ENCODE results near the gene FILIP1L.

Gene FILIP1L

DNA sequence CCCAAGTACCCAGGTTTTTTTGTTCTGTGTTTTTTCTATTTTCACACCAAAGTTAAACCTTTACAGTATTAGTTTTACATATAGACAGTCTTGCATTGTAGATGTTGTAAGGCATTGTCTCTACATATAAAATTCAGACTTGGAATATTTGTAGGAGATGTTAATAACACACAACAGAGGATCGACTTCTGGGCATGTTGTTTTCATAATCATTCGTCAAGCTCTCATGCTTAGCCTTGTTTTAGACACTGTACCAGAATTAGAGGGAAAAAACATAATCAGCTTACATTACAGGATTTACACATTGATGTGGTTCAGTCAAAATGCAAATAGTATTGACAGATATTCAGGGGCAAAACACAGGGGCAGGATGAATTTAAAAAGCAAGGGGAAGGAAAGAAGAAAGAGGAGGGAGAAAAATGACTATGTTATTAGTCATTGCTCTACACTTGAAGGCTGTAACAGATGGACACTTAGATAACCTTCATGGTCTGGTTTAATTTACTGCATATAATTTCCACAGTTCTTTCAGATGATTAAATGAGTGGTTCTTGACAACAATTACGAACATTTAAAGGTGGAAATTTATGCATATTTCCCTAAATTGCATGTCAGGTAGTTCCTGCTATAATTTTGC, 289.2 kb downstream of the FILIP1L start:
- no peak for DNase-seq

DNA sequence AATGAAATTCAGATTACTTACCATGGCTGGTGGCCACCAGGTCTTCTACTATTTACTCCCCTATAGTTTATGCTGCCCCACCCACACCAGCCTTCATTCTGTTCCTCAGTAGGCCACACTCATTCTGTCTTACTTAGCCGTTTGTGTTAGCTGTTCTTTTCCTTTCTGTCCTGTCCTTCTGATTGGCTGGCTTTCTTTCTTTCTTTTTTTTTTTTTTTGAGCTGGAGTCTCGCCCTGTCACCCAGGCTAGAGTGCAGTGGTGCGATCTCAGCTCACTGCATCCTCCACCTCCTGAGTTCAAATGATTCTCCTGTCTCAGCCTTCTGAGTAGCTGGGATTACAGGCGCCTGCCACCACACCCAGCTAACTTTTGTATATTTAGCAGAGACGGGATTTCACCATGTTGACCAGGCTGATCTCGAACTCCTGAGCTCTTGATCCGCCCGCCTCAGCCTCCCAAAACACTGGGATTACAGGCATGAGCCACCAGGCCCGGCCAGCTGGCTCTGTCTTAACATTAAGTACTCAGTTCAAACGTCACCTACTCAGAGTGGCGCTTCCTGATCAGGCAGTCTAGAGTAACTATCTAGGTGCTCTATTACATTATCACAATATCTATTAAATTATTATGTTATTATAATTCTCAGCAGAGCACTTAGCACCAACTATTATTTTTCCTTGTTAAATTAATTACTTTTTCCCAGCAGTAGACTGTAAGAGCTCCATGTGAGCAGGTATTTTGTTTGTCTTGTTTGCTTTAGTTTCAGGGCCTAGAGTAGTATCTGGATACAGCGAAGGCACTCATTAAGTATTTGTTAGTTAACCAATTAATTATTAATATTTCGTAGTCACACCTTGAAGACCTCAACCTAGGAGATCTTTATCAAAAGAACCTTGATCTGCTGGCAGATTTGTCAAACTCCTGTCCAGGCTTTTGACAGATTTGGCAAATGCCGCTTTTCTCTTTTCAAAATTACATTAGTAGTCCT, 290.3 kb downstream of the FILIP1L start:
- DNase-seq: no peak

DNA sequence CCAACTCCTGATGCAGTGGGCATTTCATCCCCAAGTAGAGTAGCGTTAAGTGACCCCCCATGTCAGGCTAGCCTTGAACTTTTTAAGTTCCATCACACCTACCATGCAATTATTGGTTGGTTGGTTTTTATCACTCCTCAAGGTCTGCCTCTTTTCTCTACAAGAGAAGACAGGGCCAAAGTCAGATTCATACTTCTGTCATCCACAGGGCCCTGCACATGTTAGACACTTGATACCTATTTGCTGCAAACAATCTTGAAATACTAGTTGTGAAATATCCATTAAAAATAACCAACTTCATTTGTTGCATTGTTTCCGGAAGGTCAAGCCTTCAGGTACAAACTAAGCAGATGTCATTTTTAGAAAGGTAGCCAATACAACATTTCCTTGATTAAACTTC, 295.5 kb downstream of the FILIP1L start:
- DNase-seq: no peak

DNA sequence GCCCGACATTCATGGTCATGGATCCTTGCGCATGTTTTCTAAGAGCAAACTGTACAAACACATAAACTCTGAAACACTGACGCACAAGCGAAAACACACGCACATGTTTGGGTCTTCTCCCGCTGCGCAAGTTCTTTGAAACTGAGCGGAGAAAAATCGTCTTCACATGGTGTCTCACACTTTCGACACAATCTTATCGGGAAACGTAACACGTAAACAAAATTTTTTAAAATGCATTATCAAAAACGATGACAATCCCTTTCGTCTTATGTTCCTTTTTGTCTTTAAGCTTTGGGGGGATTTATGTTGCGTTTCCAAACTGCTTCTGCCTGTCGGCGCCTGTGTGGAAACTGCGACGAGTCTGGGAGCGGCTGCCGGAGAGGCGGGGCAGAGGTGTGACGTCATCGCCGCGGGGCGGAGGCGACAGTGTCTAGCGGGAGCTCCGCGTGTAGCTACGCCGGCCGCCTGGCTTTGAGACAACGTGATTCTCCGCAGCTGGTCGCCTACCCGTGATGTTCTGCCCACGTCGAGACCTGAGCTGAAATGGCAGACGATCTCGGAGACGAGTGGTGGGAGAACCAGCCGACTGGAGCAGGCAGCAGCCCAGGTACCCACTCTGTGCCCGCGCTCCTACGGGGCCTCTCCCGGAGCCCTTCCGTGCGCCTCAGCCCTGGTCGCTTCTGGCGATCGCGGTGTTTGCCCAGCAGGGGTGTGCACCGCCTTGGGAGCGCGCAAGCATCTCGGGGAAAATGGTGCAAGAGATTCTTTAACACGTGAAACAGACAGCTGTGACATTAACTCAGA, 296.7 kb downstream of the FILIP1L start, which contains the start of gene CMSS1:
Gene CMSS1, plus strand, starts transcription at position 426 of the 804 bp plus-strand sequence.
- DNase-seq: peak; percentile 85

DNA sequence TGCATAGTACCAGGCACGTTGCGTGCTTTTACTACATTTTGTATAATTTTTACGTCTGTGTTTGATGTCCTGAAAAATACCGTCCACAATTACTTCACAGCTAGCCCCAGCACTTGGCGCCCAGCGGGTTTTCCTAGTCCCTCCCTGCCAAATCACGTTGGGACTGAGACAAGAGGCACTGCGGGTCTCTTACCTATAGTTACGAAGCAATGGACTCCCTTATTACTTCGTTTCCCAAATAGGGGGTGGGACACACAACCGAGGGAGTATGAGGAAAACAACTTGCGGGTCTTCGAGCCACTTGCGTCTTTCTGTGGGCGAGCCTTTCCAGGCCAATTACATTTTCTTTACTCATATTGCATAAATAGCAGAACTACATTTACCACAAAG, 297.3 kb downstream of the FILIP1L start:
- no peak for DNase-seq

DNA sequence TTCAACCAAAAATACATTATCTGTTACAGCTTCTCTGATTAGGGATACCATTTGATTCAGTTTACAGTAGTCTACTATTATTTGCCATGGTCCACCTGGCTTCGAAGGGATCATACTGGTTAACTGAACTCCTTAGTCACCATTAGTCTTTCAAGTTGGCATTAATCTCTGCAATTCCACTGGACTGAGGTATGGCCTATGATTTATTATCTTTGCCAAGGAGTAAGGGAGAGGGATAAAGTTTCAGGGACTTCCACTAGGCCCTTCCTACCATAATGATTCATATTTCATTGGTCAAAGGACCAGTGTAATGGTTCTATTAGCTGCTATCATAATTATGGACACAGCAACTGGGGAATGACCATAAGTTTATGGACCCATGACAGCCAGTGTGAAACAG, 303.9 kb downstream of the FILIP1L start:
- DNase-seq: no peak

DNA sequence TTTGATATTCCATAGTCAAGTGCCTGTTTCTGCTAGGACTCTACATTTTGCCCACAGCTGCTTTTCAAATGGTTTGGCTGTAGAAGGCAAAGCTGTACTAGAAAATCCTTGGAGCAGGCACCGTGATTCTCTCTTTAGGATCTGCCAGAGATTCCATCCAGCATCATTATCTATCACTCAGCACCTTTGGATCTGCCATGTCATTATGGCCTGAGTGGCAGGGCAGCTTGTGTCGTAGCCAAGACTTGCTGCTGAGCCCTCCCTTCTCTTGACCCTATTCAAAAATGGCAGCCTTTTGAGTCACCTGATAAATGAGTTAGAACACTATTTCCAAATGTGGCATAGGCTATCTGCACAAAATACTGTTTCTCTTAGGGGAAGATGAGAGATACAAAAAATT, 304.7 kb downstream of the FILIP1L start:
- DNase-seq: no peak

DNA sequence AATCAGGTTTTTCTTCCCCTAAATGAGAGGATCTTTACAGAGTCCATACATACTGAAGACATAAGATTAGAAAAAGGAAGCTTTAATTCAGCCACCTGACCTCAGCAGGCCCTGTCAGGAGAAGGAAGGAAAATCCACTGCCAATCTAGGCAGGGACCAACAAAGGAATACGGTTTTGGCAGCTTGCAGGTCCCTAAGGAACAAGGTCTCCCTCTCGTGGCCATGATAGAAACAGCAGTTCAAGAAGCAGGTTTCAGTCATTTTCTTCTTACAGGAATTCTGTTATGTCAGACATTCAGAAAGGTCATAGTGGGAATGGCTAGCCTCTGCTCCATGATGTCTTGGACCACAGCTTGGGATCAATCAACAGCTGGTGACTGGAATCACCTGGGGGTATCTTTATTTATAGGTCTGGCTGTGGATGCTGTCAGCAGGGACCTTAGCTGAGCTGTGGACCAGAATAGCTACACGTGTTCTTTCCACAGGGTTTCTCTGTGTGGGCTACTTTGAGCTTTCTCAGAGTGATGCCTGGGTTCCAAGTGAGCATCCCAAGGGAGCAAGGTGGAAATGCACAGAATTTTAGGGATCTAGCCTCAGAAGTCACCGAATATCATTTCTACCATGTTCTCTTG, 306.0 kb downstream of the FILIP1L start:
- DNase-seq: peak; percentile 9

DNA sequence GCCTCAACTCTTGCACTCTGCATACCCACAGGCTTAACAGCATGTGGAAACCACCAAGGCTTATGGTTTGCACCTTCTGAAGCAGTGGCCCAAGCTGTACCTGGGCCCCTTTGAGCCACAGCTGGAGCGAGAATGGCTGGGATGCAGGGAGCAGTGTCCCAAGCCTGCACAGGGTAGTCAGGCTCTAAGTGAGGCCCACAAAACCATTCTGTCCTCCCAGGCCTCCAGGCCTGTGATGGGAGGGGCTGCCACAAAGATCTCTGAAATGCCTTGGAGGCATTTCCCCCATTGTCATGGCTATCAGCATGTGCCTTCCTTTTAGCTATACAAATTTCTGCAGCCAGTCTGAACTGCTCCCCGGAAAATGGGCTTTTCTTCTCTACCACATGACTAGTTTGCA, 309.1 kb downstream of the FILIP1L start:
- DNase-seq: no peak

DNA sequence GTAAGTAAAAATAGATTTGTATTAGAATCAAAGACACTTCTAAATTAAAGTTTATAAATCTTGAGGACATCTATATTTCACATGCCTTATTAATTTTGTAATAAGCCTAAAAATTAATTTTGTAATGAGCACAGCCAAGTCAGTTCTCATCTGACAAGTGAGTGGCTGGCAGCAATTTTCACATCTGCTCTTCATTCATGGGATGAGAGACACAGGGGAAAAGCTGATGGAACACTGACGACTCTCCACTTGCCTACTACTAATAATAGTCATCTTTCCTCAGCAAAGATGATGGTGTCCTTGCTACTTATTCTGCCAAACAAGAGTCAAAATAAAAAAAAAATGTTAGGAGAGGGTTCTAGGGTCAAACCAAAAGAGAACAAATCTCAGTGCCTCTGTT, 311.0 kb downstream of the FILIP1L start:
- DNase-seq: no peak

DNA sequence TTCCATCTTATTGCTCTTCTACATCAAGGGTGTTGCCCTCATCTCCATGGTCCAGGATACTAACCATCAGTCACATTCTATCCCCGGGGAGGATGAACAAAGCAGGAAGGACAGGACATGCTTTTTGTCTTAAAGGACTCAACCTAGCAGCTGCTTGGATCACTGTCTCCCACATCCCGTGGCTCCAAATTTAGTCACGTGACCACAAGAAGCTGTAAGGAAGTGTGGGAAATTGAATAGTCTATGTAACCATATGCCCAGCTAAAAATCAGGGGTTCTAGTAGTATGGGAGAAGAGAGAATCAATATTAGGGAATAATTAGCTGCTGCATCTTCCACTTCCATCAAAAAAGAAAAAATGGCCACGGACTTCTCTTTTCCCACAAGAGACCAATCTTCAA, 314.9 kb downstream of the FILIP1L start:
- DNase-seq: no peak

DNA sequence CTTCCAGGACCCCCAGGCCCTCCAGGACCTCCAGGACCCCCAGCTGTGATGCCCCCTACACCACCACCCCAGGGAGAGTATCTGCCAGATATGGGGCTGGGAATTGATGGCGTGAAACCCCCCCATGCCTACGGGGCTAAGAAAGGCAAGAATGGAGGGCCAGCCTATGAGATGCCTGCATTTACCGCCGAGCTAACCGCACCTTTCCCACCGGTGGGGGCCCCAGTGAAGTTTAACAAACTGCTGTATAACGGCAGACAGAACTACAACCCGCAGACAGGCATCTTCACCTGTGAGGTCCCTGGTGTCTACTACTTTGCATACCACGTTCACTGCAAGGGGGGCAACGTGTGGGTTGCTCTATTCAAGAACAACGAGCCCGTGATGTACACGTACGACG, 318.7 kb downstream of the FILIP1L start:
- no peak for DNase-seq

DNA sequence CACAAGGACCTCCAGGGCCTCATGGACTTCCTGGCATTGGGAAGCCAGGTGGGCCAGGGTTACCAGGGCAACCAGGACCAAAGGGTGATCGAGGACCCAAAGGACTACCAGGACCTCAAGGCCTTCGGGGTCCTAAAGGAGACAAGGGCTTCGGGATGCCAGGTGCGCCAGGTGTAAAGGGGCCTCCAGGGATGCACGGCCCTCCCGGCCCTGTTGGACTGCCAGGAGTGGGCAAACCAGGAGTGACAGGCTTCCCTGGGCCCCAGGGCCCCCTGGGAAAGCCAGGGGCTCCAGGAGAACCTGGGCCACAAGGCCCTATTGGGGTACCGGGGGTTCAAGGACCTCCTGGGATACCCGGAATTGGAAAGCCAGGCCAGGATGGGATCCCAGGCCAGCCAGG, 319.8 kb downstream of the FILIP1L start:
- no peak for DNase-seq

DNA sequence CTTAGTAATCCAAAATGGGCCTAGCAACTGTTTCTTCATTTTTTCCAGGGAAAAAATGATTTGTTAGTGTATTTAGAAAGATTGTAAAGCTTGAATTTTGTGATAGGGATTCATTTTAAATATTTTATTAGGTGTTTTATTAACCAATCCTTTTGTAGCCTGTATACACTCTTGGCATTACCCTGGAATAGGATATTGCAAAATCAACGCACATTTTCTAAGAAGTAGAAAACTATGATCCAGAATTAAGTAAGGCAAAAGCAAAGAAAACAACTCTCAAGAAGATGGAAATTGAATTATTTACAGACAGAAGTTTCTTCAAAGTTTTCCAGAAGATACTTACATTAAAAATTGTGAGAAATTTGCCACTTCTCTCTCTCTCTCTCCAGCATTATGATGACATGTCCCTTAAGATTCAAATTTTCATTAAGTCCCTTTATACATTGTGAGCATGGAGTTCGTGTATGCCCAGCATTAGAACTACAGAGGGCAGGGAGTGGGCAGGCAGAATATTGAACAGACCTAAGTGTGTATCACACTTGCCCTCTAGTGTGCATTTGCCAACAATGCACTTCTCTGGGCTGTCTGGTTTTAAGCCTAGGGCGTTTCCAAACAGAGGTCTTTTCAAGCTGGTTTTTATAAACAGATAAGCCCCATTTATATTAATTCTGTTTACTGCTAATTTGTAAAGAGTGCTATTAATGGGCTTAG, 325.1 kb downstream of the FILIP1L start:
- peak; percentile 13 for DNase-seq
